Measurements from ENCODE around the gene ABCC4. TPM values are rescaled to one million over a fixed set of nuclear protein-coding genes. Genes with fewer than 3 reads are reported as not detected.

Gene ABCC4
- total RNA-seq, 2 donors from 2014 or later = 119 to 144 TPM

DNA sequence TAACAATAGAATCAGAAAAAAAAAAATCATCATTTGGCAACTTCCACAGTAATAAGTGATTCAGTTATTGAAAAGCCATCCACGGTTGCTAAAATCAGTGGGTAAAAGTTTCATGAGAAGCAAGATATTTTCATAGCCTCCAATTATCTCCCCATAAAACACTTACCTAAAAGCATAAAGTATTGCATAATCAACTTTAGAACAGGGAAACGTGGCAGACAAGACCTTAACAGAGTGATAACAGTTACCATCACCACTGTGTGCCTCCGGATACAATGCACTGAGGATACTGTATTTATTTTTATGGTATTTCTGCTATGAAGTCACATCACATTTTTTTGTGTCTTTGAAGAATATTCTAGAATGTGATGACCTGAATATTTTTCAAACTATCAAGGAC lies 37.0 kb downstream of the ABCC4 start:
- no peak for DNase-seq
- no peaks in the 10 kb centered on the region for H3K27me3 Mint-ChIP-seq (ENCODE audit: insufficient read depth)
- WGBS, 2 experiments (ENCODE audit: insufficient coverage in 1 of 2, insufficient read length in 1 of 2) = 100% methylated on average over 3 of the region's 3 CpGs
- Histone ChIP-seq H3K36me3 (ENCODE audit: control insufficient read depth, insufficient read depth, low read length) (peaks cover 37% of the 10 kb centered on the region), H3K27me3 (ENCODE audit: control insufficient read depth, insufficient read depth, low read length, poor library complexity, severe bottlenecking) (no peaks in the 10 kb centered on the region), H3K9ac (ENCODE audit: extremely low read depth, low read length, poor library complexity, severe bottlenecking) (no peak overlapping the region), H3K4me3 (ENCODE audit: low read length) (no peak overlapping the region), H3K9me3 (ENCODE audit: control insufficient read depth, low read length) (peaks cover 22% of the 10 kb centered on the region), H3K4me1 (ENCODE audit: control insufficient read depth, insufficient read depth, low read length) (peaks cover 2% of the 10 kb centered on the region), H3K27ac (ENCODE audit: low read depth, low read length) (no peak overlapping the region)
- no peak overlapping the region for H3K27ac Mint-ChIP-seq
- H3K4me3 Mint-ChIP-seq = no peak overlapping the region
- H3K4me1 Mint-ChIP-seq = peaks cover 14% of the 10 kb centered on the region
- H3K36me3 Mint-ChIP-seq (ENCODE audit: low read depth) = peaks cover 76% of the 10 kb centered on the region
- H3K9me3 Mint-ChIP-seq = peaks cover 18% of the 10 kb centered on the region
- TF ChIP-seq, protein P1, sequence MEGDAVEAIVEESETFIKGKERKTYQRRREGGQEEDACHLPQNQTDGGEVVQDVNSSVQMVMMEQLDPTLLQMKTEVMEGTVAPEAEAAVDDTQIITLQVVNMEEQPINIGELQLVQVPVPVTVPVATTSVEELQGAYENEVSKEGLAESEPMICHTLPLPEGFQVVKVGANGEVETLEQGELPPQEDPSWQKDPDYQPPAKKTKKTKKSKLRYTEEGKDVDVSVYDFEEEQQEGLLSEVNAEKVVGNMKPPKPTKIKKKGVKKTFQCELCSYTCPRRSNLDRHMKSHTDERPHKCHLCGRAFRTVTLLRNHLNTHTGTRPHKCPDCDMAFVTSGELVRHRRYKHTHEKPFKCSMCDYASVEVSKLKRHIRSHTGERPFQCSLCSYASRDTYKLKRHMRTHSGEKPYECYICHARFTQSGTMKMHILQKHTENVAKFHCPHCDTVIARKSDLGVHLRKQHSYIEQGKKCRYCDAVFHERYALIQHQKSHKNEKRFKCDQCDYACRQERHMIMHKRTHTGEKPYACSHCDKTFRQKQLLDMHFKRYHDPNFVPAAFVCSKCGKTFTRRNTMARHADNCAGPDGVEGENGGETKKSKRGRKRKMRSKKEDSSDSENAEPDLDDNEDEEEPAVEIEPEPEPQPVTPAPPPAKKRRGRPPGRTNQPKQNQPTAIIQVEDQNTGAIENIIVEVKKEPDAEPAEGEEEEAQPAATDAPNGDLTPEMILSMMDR (conservative IDR thresholded peaks at IDR 0.05) = no peak

DNA sequence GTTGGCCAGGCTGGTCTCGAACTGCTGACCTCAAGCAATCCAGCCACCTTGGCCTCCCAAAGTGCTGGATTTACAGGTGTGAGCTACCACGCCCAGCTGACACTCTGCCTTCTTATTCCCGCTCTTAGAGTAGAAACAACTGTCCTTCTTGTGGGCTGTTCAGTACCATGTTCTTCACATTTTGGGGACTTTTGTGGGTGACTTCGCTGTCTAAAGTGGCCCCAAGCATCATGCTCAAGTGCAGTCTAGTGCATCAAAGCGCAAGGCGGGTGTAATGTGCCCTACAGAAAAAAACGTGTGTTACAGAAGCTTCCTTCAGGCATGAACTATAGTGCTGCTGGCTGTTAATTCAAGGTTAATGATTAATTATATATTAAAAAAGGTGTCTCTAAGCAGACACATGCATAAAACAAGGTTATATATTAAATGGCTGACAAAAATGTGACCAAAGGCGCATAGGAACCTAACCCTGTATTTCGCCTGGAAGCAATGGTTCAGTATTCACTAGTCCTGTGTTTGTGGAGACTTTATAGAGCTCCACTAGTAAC lies 38.3 kb downstream of the ABCC4 start:
- Histone ChIP-seq H3K4me1 (ENCODE audit: control insufficient read depth, insufficient read depth, low read length) (no peaks in the 10 kb centered on the region), H3K27ac (ENCODE audit: low read depth, low read length) (no peak overlapping the region), H3K36me3 (ENCODE audit: control insufficient read depth, insufficient read depth, low read length) (peaks cover 37% of the 10 kb centered on the region), H3K4me3 (ENCODE audit: low read length) (no peak overlapping the region), H3K9ac (ENCODE audit: extremely low read depth, low read length, poor library complexity, severe bottlenecking) (no peak overlapping the region), H3K27me3 (ENCODE audit: control insufficient read depth, insufficient read depth, low read length, poor library complexity, severe bottlenecking) (no peaks in the 10 kb centered on the region), H3K9me3 (ENCODE audit: control insufficient read depth, low read length) (peaks cover 22% of the 10 kb centered on the region)
- no peak for DNase-seq
- Mint-ChIP-seq H3K9me3 (peaks cover 18% of the 10 kb centered on the region), H3K27ac (no peak overlapping the region), H3K27me3 (ENCODE audit: insufficient read depth) (no peaks in the 10 kb centered on the region), H3K4me1 (peaks cover 2% of the 10 kb centered on the region), H3K4me3 (no peak overlapping the region), H3K36me3 (ENCODE audit: low read depth) (peaks cover 74% of the 10 kb centered on the region)
- 89 to 93% methylated on average over 5 to 9 of the region's 9 CpGs for WGBS, 2 experiments (ENCODE audit: insufficient coverage in 1 of 2, insufficient read length in 1 of 2)
- TF ChIP-seq, protein P1 (conservative IDR thresholded peaks at IDR 0.05) = no peak

DNA sequence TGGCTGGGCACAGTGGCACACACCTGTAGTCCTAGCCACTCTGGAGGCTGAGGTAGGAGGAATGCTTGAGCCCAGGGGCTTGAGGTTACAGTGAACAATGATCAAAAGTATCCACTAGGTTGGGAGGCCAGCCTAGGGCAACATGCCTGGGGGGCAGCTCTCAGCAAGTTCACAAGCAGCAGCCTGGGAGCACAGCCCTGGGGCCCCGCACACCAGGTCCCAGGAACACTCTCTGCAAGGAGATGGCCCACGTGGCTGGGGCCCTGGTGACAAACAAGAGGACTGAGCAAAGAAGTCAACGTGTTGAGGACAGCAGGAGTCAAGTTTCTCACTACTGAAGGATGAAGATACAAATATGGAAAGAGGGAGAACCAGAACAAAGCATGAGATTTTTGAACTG lies 39.3 kb downstream of the ABCC4 start:
- H3K27ac ChIP-seq (ENCODE audit: low read depth, low read length) = no peak overlapping the region
- DNase-seq = no peak
- H3K9me3 ChIP-seq (ENCODE audit: control insufficient read depth, low read length) = peaks cover 13% of the 10 kb centered on the region
- H3K36me3 ChIP-seq (ENCODE audit: control insufficient read depth, insufficient read depth, low read length) = peaks cover 32% of the 10 kb centered on the region
- H3K27me3 Mint-ChIP-seq (ENCODE audit: insufficient read depth) = no peaks in the 10 kb centered on the region
- peaks cover 13% of the 10 kb centered on the region for H3K9me3 Mint-ChIP-seq
- no peak overlapping the region for H3K9ac ChIP-seq (ENCODE audit: extremely low read depth, low read length, poor library complexity, severe bottlenecking)
- H3K27ac Mint-ChIP-seq = no peak overlapping the region
- H3K4me3 Mint-ChIP-seq = no peak overlapping the region
- no peak overlapping the region for H3K4me3 ChIP-seq (ENCODE audit: low read length)
- no peaks in the 10 kb centered on the region for H3K4me1 ChIP-seq (ENCODE audit: control insufficient read depth, insufficient read depth, low read length)
- H3K27me3 ChIP-seq (ENCODE audit: control insufficient read depth, insufficient read depth, low read length, poor library complexity, severe bottlenecking) = no peaks in the 10 kb centered on the region
- no peaks in the 10 kb centered on the region for H3K4me1 Mint-ChIP-seq
- peaks cover 72% of the 10 kb centered on the region for H3K36me3 Mint-ChIP-seq (ENCODE audit: low read depth)
- 65 to 78% methylated on average over 2 to 3 of the region's 3 CpGs for WGBS, 2 experiments (ENCODE audit: insufficient coverage in 1 of 2, insufficient read length in 1 of 2)
- TF ChIP-seq, protein P1 (conservative IDR thresholded peaks at IDR 0.05) = no peak
